Peyer's patch (tissue), 4 donors: ENCODE measurements around the gene CNOT4. TPM values are rescaled to one million over a fixed set of nuclear protein-coding genes. Genes with fewer than 3 reads are reported as not detected.

Source experiments
- DNase-seq, 3 donors: peaks; one replicate each; pipeline ENCODE4 v3.0.0-alpha.2; 2017 to 2019
- H3K27ac ChIP-seq, 4 donors: fragments of 200-600 bp; sonication (generic); one replicate each; pipeline ENCODE4 v1.5.1; 2016 to 2019
- H3K27me3 ChIP-seq, 2 donors: fragments of 200-600 bp; sonication (generic); one replicate each; pipeline ENCODE4 v1.5.1; 2019
- H3K36me3 ChIP-seq, 3 donors: fragments of 200-600 bp; sonication (generic); one replicate each; pipeline ENCODE4 v1.5.1; 2016 to 2019
- H3K4me1 ChIP-seq, 4 donors: fragments of 200-600 bp; sonication (generic); one replicate each; pipeline ENCODE4 v1.5.1; 2016 to 2019
- H3K4me3 ChIP-seq, 4 donors: fragments of 200-600 bp; sonication (generic); 1 replicate in 3 of 4; 2 replicates in 1 of 4; pipeline ENCODE4 v1.5.1; 2016 to 2019; ENCODE audit warnings: mild to moderate bottlenecking in 1 of 4
- H3K9me3 ChIP-seq, 4 donors: fragments of 200-600 bp; sonication (generic); one replicate each; pipeline ENCODE4 v1.5.1; 2016 to 2019; ENCODE audit warnings: mild to moderate bottlenecking in 1 of 4
- CTCF ChIP-seq, 6 experiments: fragments of 450-650 bp in 4 of 6; fragments of 200-600 bp in 2 of 6; sonication (generic) in 1 of 6; IDR thresholded peaks; one replicate each; pipeline ENCODE4 v1.5.1; 2017 to 2019; ENCODE audit warnings: antibody characterized with exemption in 6 of 6, mild to moderate bottlenecking in 3 of 6, moderate library complexity in 1 of 6
- POLR2A ChIP-seq, 2 donors: fragments of 450-650 bp; IDR thresholded peaks; one replicate each; pipeline ENCODE4 v1.5.1; 2017; ENCODE audit warnings: antibody characterized with exemption in 2 of 2, mild to moderate bottlenecking in 2 of 2, moderate library complexity in 2 of 2
- total RNA-seq, 4 donors: library from RNA; depleted of rRNA; stranded (reverse); fragments of >200 nt; gene quantifications; one replicate each; pipeline ENCODE4 v1.1.0, GENCODE V29; 2016

Gene CNOT4
- total RNA-seq, 4 donors from 2014 or later, result 20.2 to 35.5 (median 24.1) TPM

- no peaks in the 10 kb centered on the region for H3K4me1 ChIP-seq
- no peak overlapping the region for H3K4me3 ChIP-seq
- no peak overlapping the region for H3K27ac ChIP-seq
- TF ChIP-seq POLR2A (IDR thresholded peaks at IDR 0.05), result no peak
- TF ChIP-seq CTCF (IDR thresholded peaks at IDR 0.05), result no peak
- no peaks in the 10 kb centered on the region for H3K27me3 ChIP-seq
- peaks cover 0 to 8% (median 0%) of the 10 kb centered on the region in 3 donors for H3K36me3 ChIP-seq
- no peaks in the 10 kb centered on the region for H3K9me3 ChIP-seq
- no peak for DNase-seq
Observed at GRCh38 chr7:135388616-135389015, 121.3 kb downstream of the CNOT4 start.

- Histone ChIP-seq H3K36me3 (no peaks in the 10 kb centered on the region), H3K9me3 (no peaks in the 10 kb centered on the region), H3K4me3 (no peak overlapping the region), H3K4me1 (no peaks in the 10 kb centered on the region), H3K27me3 (no peaks in the 10 kb centered on the region), H3K27ac (no peak overlapping the region)
- DNase-seq, result no peak
- TF ChIP-seq POLR2A (IDR thresholded peaks at IDR 0.05), result no peak
- no peak for TF ChIP-seq CTCF (IDR thresholded peaks at IDR 0.05)
Observed at GRCh38 chr7:135386776-135387175, 123.1 kb downstream of the CNOT4 start.

GRCh38 chr7:135386181-135386580, 123.7 kb downstream of the CNOT4 start:
- no peaks in the 10 kb centered on the region for H3K36me3 ChIP-seq
- H3K27me3 ChIP-seq, result no peaks in the 10 kb centered on the region
- no peak for DNase-seq
- H3K27ac ChIP-seq, result no peak overlapping the region
- TF ChIP-seq POLR2A (IDR thresholded peaks at IDR 0.05), result no peak
- no peak for TF ChIP-seq CTCF (IDR thresholded peaks at IDR 0.05)
- H3K4me1 ChIP-seq, result no peaks in the 10 kb centered on the region
- H3K4me3 ChIP-seq, result no peak overlapping the region
- H3K9me3 ChIP-seq, result no peaks in the 10 kb centered on the region

- DNase-seq, result no peak
- Histone ChIP-seq H3K4me3 (no peak overlapping the region), H3K36me3 (no peaks in the 10 kb centered on the region), H3K9me3 (no peaks in the 10 kb centered on the region), H3K27ac (no peak overlapping the region), H3K4me1 (no peaks in the 10 kb centered on the region), H3K27me3 (no peaks in the 10 kb centered on the region)
- TF ChIP-seq CTCF (IDR thresholded peaks at IDR 0.05) (no peak), POLR2A (IDR thresholded peaks at IDR 0.05) (no peak)
Observed at GRCh38 chr7:135385209-135385608, 124.7 kb downstream of the CNOT4 start.

- no peaks in the 10 kb centered on the region for H3K27me3 ChIP-seq
- no peaks in the 10 kb centered on the region for H3K4me1 ChIP-seq
- H3K36me3 ChIP-seq, result no peaks in the 10 kb centered on the region
- no peaks in the 10 kb centered on the region for H3K9me3 ChIP-seq
- H3K27ac ChIP-seq, result no peak overlapping the region
- no peak for TF ChIP-seq POLR2A (IDR thresholded peaks at IDR 0.05)
- no peak for TF ChIP-seq CTCF (IDR thresholded peaks at IDR 0.05)
- no peak overlapping the region for H3K4me3 ChIP-seq
- no peak for DNase-seq
Observed at GRCh38 chr7:135383525-135384175, 126.3 kb downstream of the CNOT4 start.

- Histone ChIP-seq H3K9me3 (no peaks in the 10 kb centered on the region), H3K4me1 (no peaks in the 10 kb centered on the region), H3K27ac (no peak overlapping the region), H3K4me3 (no peak overlapping the region), H3K27me3 (no peaks in the 10 kb centered on the region), H3K36me3 (no peaks in the 10 kb centered on the region)
- no peak for DNase-seq
- TF ChIP-seq CTCF (IDR thresholded peaks at IDR 0.05) (no peak), POLR2A (IDR thresholded peaks at IDR 0.05) (no peak)
Observed at GRCh38 chr7:135382173-135382572, 127.7 kb downstream of the CNOT4 start.
